Colonic mucosa (tissue), 4 donors: ENCODE data around the gene LAPTM4A. TPM values are rescaled to one million over a fixed set of nuclear protein-coding genes. Genes with fewer than 3 reads are reported as not detected.

ENCODE experiments used
- DNase-seq: peaks from one replicate; pipeline ENCODE4 v3.0.0-alpha.2; 2020
- H3K27ac ChIP-seq: fragments of 200-600 bp; one replicate; pipeline ENCODE4 v1.8.0; 2021
- H3K27me3 ChIP-seq: fragments of 200-600 bp; one replicate; pipeline ENCODE4 v1.8.0; 2021
- H3K36me3 ChIP-seq: fragments of 200-600 bp; one replicate; pipeline ENCODE4 v1.8.0; 2021
- H3K4me1 ChIP-seq: fragments of 200-600 bp; one replicate; pipeline ENCODE4 v1.8.0; 2021; ENCODE audit warnings: mild to moderate bottlenecking
- H3K4me3 ChIP-seq: fragments of 200-600 bp; one replicate; pipeline ENCODE4 v1.8.0; 2021
- H3K9ac ChIP-seq, 2 donors: one replicate each; pipeline ENCODE4 v1.7.0; 2013; ENCODE audit warnings: control low read depth in 2 of 2, low read depth in 2 of 2, low read length in 2 of 2
- H3K9me3 ChIP-seq: fragments of 200-600 bp; one replicate; pipeline ENCODE4 v1.8.0; 2021
- CTCF ChIP-seq: fragments of 200-600 bp; IDR thresholded peaks from one replicate; pipeline ENCODE4 v1.8.0; 2022; ENCODE audit warnings: antibody characterized with exemption, mild to moderate bottlenecking
- intact Hi-C: fragments of 100-400 bp; cut with DNase I; formaldehyde crosslinking; loops from one replicate; pipeline ENCODE4 v1.14.1; 2022
- total RNA-seq, 2 donors: library from RNA; stranded (reverse); fragmentation: NEBNext Ultra II Directional in 1 of 2; extraction: Animal tissue kit (Norgen Biotek cat#: 25700) in 1 of 2; gene quantifications; one replicate each; pipeline ENCODE4 v1.2.1, GENCODE V29; 2021
- donor health status: healthy.
- donor health status: DM: no; HTN: no; CAD: no.
- donor health status: DM: no; HTN: no; CAD: no.

The LAPTM4A gene
- total RNA-seq, 2 donors from 2014 or later = 158 to 190 TPM

GRCh38 chr2:20030224-20030623 lies 21.2 kb downstream of the LAPTM4A start:
- H3K4me3 ChIP-seq = no peak overlapping the region
- intact Hi-C loops = no loop called here
- TF ChIP-seq CTCF = no peak
- no peaks in the 10 kb centered on the region for H3K27me3 ChIP-seq
- H3K4me1 ChIP-seq = no peaks in the 10 kb centered on the region
- no peaks in the 10 kb centered on the region for H3K9me3 ChIP-seq
- no peak overlapping the region for H3K9ac ChIP-seq
- no peak overlapping the region for H3K27ac ChIP-seq
- H3K36me3 ChIP-seq = no peaks in the 10 kb centered on the region
- DNase-seq = no peak

GRCh38 chr2:20027705-20028434 lies 23.6 kb downstream of the LAPTM4A start:
- DNase-seq = no peak
- intact Hi-C loops = no loop called here
- no peaks in the 10 kb centered on the region for H3K27me3 ChIP-seq
- H3K4me3 ChIP-seq = no peak overlapping the region
- H3K9me3 ChIP-seq = no peaks in the 10 kb centered on the region
- H3K9ac ChIP-seq = no peak overlapping the region
- H3K4me1 ChIP-seq = no peaks in the 10 kb centered on the region
- no peak overlapping the region for H3K27ac ChIP-seq
- TF ChIP-seq CTCF = no peak
- H3K36me3 ChIP-seq = no peaks in the 10 kb centered on the region

GRCh38 chr2:20027260-20027677 lies 24.2 kb downstream of the LAPTM4A start:
- no peak for TF ChIP-seq CTCF
- no peak overlapping the region for H3K27ac ChIP-seq
- H3K4me1 ChIP-seq = no peaks in the 10 kb centered on the region
- H3K36me3 ChIP-seq = no peaks in the 10 kb centered on the region
- H3K4me3 ChIP-seq = no peak overlapping the region
- H3K27me3 ChIP-seq = no peaks in the 10 kb centered on the region
- H3K9me3 ChIP-seq = no peaks in the 10 kb centered on the region
- intact Hi-C loops = no loop called here
- DNase-seq = peak; percentile 56
- no peak overlapping the region for H3K9ac ChIP-seq

- H3K4me3 ChIP-seq = no peak overlapping the region
- intact Hi-C loops = no loop called here
- no peaks in the 10 kb centered on the region for H3K9me3 ChIP-seq
- no peak for TF ChIP-seq CTCF
- no peaks in the 10 kb centered on the region for H3K27me3 ChIP-seq
- no peaks in the 10 kb centered on the region for H3K36me3 ChIP-seq
- no peak overlapping the region for H3K27ac ChIP-seq
- no peak overlapping the region for H3K9ac ChIP-seq
- DNase-seq = no peak
- H3K4me1 ChIP-seq = no peaks in the 10 kb centered on the region
Observed at GRCh38 chr2:20025065-20025786, 26.2 kb downstream of the LAPTM4A start.

GRCh38 chr2:20023688-20024087 lies 27.7 kb downstream of the LAPTM4A start:
- H3K36me3 ChIP-seq = no peaks in the 10 kb centered on the region
- intact Hi-C loops = no loop called here
- no peak overlapping the region for H3K9ac ChIP-seq
- no peak for DNase-seq
- H3K27me3 ChIP-seq = no peaks in the 10 kb centered on the region
- no peak overlapping the region for H3K27ac ChIP-seq
- no peaks in the 10 kb centered on the region for H3K9me3 ChIP-seq
- no peak for TF ChIP-seq CTCF
- H3K4me1 ChIP-seq = no peaks in the 10 kb centered on the region
- H3K4me3 ChIP-seq = no peak overlapping the region
